IMR-90 (cell line): ENCODE data around the gene BTLA. TPM values are rescaled to one million over a fixed set of nuclear protein-coding genes. Genes with fewer than 3 reads are reported as not detected.

Source experiments
- ATAC-seq: fragments of 200-7000 bp; cut with Tn5 transposase; 2 replicates; pipeline ENCODE4 v1.9.1; 2020; ENCODE audit warnings: low read depth, mild to moderate bottlenecking, moderate library complexity
- BruUV-seq: library from RNA; stranded (reverse); fragments of 400-500 nt; replicated peaks from 2 replicates; lab custom pipeline; 2021; lab: Mats Ljungman, UMichigan
- CTCF ChIA-PET: fragments of 300-600 bp; formaldehyde crosslinking; extraction: SDS; loops from one replicate; lab custom pipeline; 2021; ENCODE audit warnings: antibody characterized with exemption; lab: Yijun Ruan, JAX
- POLR2A ChIA-PET: fragments of 300-600 bp; sonication (Branson Sonifier 250); formaldehyde crosslinking; loops from one replicate; lab custom pipeline; 2022; ENCODE audit warnings: antibody characterized with exemption; ENCODE audit not compliant: unreplicated experiment; lab: Charles Lee
- DNase-seq: peaks from one replicate; pipeline ENCODE4 v3.0.0; 2013
- H2AFZ ChIP-seq: replicated peaks from 2 replicates; pipeline ENCODE3; 2013; ENCODE audit warnings: low read length, mild to moderate bottlenecking; ENCODE audit not compliant: poor library complexity
- H2AK5ac ChIP-seq: 2 replicates; pipeline ENCODE4 v1.6.1; 2013; ENCODE audit warnings: low read depth, low read length, inconsistent platforms
- H2AK9ac ChIP-seq: replicated peaks from 2 replicates; pipeline ENCODE3; 2013; ENCODE audit warnings: mild to moderate bottlenecking, low read depth, low read length, moderate library complexity; ENCODE audit not compliant: poor library complexity
- H2BK120ac ChIP-seq: 2 replicates; pipeline ENCODE4 v1.6.1; 2013; ENCODE audit warnings: low read depth, low read length, inconsistent platforms
- H2BK15ac ChIP-seq: 3 replicates; pipeline ENCODE4 v1.6.1; 2013; ENCODE audit warnings: low read depth, low read length, inconsistent platforms
- H2BK20ac ChIP-seq: 2 replicates; pipeline ENCODE4 v1.6.1; 2013; ENCODE audit warnings: low read depth, mild to moderate bottlenecking, inconsistent platforms, low read length, moderate library complexity
- H2BK5ac ChIP-seq: 2 replicates; pipeline ENCODE4 v1.6.1; 2013; ENCODE audit warnings: mild to moderate bottlenecking, low read depth, low read length, inconsistent platforms; ENCODE audit not compliant: poor library complexity, severe bottlenecking
- H3K14ac ChIP-seq: replicated peaks from 2 replicates; pipeline ENCODE4 v1.6.1; 2013; ENCODE audit warnings: low read depth, low read length, inconsistent platforms
- H3K18ac ChIP-seq: 2 replicates; pipeline ENCODE4 v1.6.1; 2013; ENCODE audit warnings: low read depth, low read length, control low read depth
- H3K23ac ChIP-seq: 2 replicates; pipeline ENCODE4 v1.6.1; 2013; ENCODE audit warnings: low read depth, low read length, inconsistent platforms
- H3K27ac ChIP-seq: 2 replicates; pipeline ENCODE4 v1.5.1; 2013; ENCODE audit warnings: mild to moderate bottlenecking, control low read depth, low read length; ENCODE audit not compliant: insufficient read depth
- H3K27me3 ChIP-seq: 2 replicates; pipeline ENCODE4 v1.6.1; 2013; ENCODE audit warnings: low read length; ENCODE audit not compliant: control insufficient read depth, insufficient read depth
- H3K36me3 ChIP-seq: 2 replicates; pipeline ENCODE4 v1.6.1; 2013; ENCODE audit warnings: low read length, mixed read lengths; ENCODE audit not compliant: control insufficient read depth, insufficient read depth
- H3K4ac ChIP-seq: 2 replicates; pipeline ENCODE4 v1.6.1; 2013; ENCODE audit warnings: low read depth, low read length, inconsistent platforms
- H3K4me1 ChIP-seq: 2 replicates; pipeline ENCODE4 v1.6.1; 2013; ENCODE audit warnings: low read length, mixed read lengths; ENCODE audit not compliant: control insufficient read depth, insufficient read depth
- H3K4me2 ChIP-seq: 2 replicates; pipeline ENCODE4 v1.6.1; 2013; ENCODE audit warnings: low read depth, mild to moderate bottlenecking, control low read depth, low read length, moderate library complexity
- H3K4me3 ChIP-seq: 2 replicates; pipeline ENCODE4 v1.5.1; 2013; ENCODE audit warnings: low read depth, mild to moderate bottlenecking, control low read depth, low read length, moderate library complexity; ENCODE audit not compliant: insufficient read depth
- H3K56ac ChIP-seq: 2 replicates; pipeline ENCODE4 v1.6.1; 2013; ENCODE audit warnings: low read length, inconsistent platforms; ENCODE audit not compliant: insufficient read depth; ENCODE audit errors: extremely low read depth
- H3K79me1 ChIP-seq, 2 experiments: 2 replicates each; pipeline ENCODE4 v1.6.1; 2013; ENCODE audit warnings: low read length in 2 of 2, inconsistent platforms in 1 of 2, low read depth in 1 of 2
- H3K9ac ChIP-seq: 2 replicates; pipeline ENCODE4 v1.6.1; 2013; ENCODE audit warnings: low read depth, low read length, control low read depth
- H3K9me1 ChIP-seq: 2 replicates; pipeline ENCODE4 v1.6.1; 2013; ENCODE audit warnings: low read length, inconsistent platforms; ENCODE audit not compliant: insufficient read depth
- H3K9me3 ChIP-seq: 2 replicates; pipeline ENCODE4 v1.6.1; 2013; ENCODE audit warnings: low read length; ENCODE audit not compliant: control insufficient read depth, insufficient read depth
- H4K20me1 ChIP-seq: 2 replicates; pipeline ENCODE4 v1.6.1; 2013; ENCODE audit warnings: low read length, inconsistent platforms; ENCODE audit not compliant: insufficient read depth
- H4K5ac ChIP-seq: 2 replicates; pipeline ENCODE4 v1.6.1; 2013; ENCODE audit warnings: mild to moderate bottlenecking, low read depth, low read length, control low read depth
- H4K8ac ChIP-seq, 2 experiments: 2 replicates each; pipeline ENCODE4 v1.6.1; 2013; ENCODE audit warnings: low read depth in 2 of 2, low read length in 2 of 2, control low read depth in 1 of 2, inconsistent platforms in 1 of 2
- H4K91ac ChIP-seq: 2 replicates; pipeline ENCODE4 v1.6.1; 2013; ENCODE audit warnings: low read depth, low read length, inconsistent platforms; ENCODE audit not compliant: insufficient read depth
- BHLHE40 ChIP-seq: fragments of 150-350 bp; IDR thresholded peaks from 2 replicates; pipeline ENCODE4 v1.6.1; 2016; ENCODE audit warnings: mild to moderate bottlenecking, low read depth, low read length
- CHD1 ChIP-seq: IDR thresholded peaks from 2 replicates; pipeline ENCODE4 v1.6.1; 2012; ENCODE audit warnings: low read depth, low read length, improper control_type of control experiment
- FOS ChIP-seq: fragments of 150-350 bp; IDR thresholded peaks from 2 replicates; pipeline ENCODE4 v1.6.1; 2016; ENCODE audit warnings: low read depth, low read length
- MAFK ChIP-seq: IDR thresholded peaks from 2 replicates; pipeline ENCODE4 v1.6.1; 2012; ENCODE audit warnings: low read depth, low read length, improper control_type of control experiment
- MAZ ChIP-seq: IDR thresholded peaks from 2 replicates; pipeline ENCODE4 v1.6.1; 2012; ENCODE audit warnings: low read depth, mild to moderate bottlenecking, low read length, improper control_type of control experiment, moderate library complexity, borderline replicate concordance
- MXI1 ChIP-seq: IDR thresholded peaks from 2 replicates; pipeline ENCODE4 v1.6.1; 2012; ENCODE audit warnings: low read depth, mild to moderate bottlenecking, low read length, moderate library complexity, borderline replicate concordance
- NFE2L2 ChIP-seq: fragments of 150-350 bp; IDR thresholded peaks from 2 replicates; pipeline ENCODE4 v1.6.1; 2016; ENCODE audit warnings: low read depth, mild to moderate bottlenecking, low read length
- RAD21 ChIP-seq: IDR thresholded peaks from 2 replicates; pipeline ENCODE4 v1.6.1; 2012; ENCODE audit warnings: low read length, improper control_type of control experiment
- RFX5 ChIP-seq: IDR thresholded peaks from 2 replicates; pipeline ENCODE4 v1.8.0; 2012; ENCODE audit warnings: low read depth, mild to moderate bottlenecking, low read length, moderate library complexity
- SMC3 ChIP-seq: fragments of 150-350 bp; IDR thresholded peaks from 2 replicates; pipeline ENCODE4 v1.6.1; 2016; ENCODE audit warnings: low read depth, mild to moderate bottlenecking, antibody characterized with exemption, low read length, moderate library complexity
- WGBS, 2 experiments: methylation state at CpG; one replicate each; pipeline versions ENCODE4 v1.1.5 to v1.1.7; 2013; ENCODE audit warnings: missing lambda C conversion rate in 2 of 2; ENCODE audit not compliant: insufficient read length in 1 of 2; ENCODE audit errors: extremely low coverage in 2 of 2; 5-methylcytosine and 5-hydroxymethylcytosine counted together
- dilution Hi-C: fragments of 300-500 bp; cut with HindIII; formaldehyde crosslinking; loops from one replicate; pipeline ENCODE4 v1.14.3; 2018; ENCODE audit warnings: low sequenced_read_pairs; ENCODE audit not compliant: unreplicated experiment
- in situ Hi-C: fragments of 300-500 bp; cut with MboI; formaldehyde crosslinking; loops from 3 replicates; pipeline ENCODE4 v1.14.3; 2019; ENCODE audit warnings: low sequenced_read_pairs, inconsistent platforms, mixed read lengths
- intact Hi-C: fragments of 100-400 bp; cut with micrococcal nuclease; formaldehyde crosslinking; loops from 2 replicates; pipeline ENCODE4 v1.10.0; 2022
- polyA plus RNA-seq, 3 experiments: library from polyadenylated mRNA; depleted of rRNA; stranded (reverse); fragments of >200 nt; gene quantifications; 2 replicates each; pipeline ENCODE4 v1.2.3, GENCODE V29; 2012; ENCODE audit warnings: low replicate concordance in 1 of 3
- total RNA-seq: library from RNA; depleted of rRNA; stranded (reverse); fragments of >200 nt; gene quantifications from 2 replicates; pipeline ENCODE4 v1.2.3, GENCODE V29; 2012
- TF ChIP-seq, protein P1 (sequence below): fragments of 150-350 bp; IDR thresholded peaks from 2 replicates; pipeline ENCODE4 v1.6.1; 2016; ENCODE audit warnings: low read depth, mild to moderate bottlenecking, low read length, moderate library complexity, borderline replicate concordance

The BTLA gene
- total and polyA plus RNA-seq, 2 of the 4 experiments (the other 2 are of a cell fraction): not detected

DNA sequence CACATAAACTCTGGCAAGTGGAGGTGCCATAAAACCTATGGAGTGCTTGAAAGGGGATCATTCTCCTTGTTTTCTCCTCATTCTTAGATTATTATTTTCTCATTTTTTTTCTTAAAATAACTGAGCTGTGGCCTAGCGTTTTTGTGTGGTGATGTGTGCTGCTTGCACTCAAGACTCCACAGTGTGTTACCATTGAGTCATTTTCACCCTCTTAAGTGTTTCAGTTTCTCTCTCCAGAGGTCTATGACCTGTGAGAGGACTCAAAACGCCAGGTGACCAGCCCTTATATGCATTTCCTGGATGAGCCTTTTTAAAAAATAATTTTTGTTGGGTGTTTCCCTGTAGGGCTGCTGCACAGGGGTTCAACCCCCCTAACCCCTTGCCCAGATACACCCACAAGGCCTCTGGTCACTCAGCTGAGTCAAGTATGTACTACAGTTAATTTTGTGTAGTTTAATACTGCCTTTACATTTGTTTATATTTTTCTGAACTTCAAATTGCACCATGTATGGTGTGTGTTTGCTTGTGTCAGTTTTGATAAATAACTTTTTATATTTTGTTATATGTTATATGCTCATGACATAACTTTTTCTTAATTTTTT, 15.4 kb upstream of the BTLA start:
- in situ Hi-C loops (loop anchor here (25.0 kb wide), 1 partner anchor 377 kb away; the partner anchor contains the start of gene GCSAM), intact Hi-C loops (loop anchor here (5.0 kb wide), 1 partner anchor 72 kb away; no protein-coding TSS in a partner anchor), dilution Hi-C loops (loop anchor here (25.0 kb wide), 1 partner anchor 202 kb away; no protein-coding TSS in a partner anchor)
- Histone ChIP-seq H3K79me1 (no peaks in the 10 kb centered on the region), H3K27me3 (no peaks in the 10 kb centered on the region), H3K4me2 (no peak overlapping the region), H3K9me3 (no peaks in the 10 kb centered on the region), H2BK15ac (no peak overlapping the region), H2BK20ac (no peak overlapping the region), H3K9ac (no peak overlapping the region), H3K4ac (no peak overlapping the region), H4K20me1 (no peaks in the 10 kb centered on the region), H2AK5ac (no peak overlapping the region), H2AK9ac (no peak overlapping the region), H3K4me3 (no peak overlapping the region), H3K36me3 (no peaks in the 10 kb centered on the region), H3K14ac (no peak overlapping the region), H2AFZ (no peak overlapping the region), H4K91ac (no peak overlapping the region), H3K4me1 (no peaks in the 10 kb centered on the region), H4K5ac (no peak overlapping the region), H2BK120ac (no peak overlapping the region), H4K8ac (no peak overlapping the region), H3K23ac (no peak overlapping the region), H3K9me1 (no peaks in the 10 kb centered on the region), H2BK5ac (no peak overlapping the region), H3K56ac (no peak overlapping the region), H3K27ac (no peak overlapping the region), H3K18ac (no peak overlapping the region)
- ATAC-seq (no peak), DNase-seq (peak; percentile 41)
- CTCF ChIA-PET: interaction anchor here (1.0 to 1.3 kb wide), 2 partner anchors 188 to 210 kb away, joined by 3 to 7 read pairs; no protein-coding TSS in a partner anchor
- POLR2A ChIA-PET: no interaction called here
- no CpG with 5 or more reads among the region's 2 CpGs for WGBS, 2 experiments
- no TSS peak for BruUV-seq
- TF ChIP-seq RAD21 (no peak), MAFK (no peak), SMC3 (no peak), RFX5 (no peak), FOS (no peak), BHLHE40 (no peak), NFE2L2 (no peak), CHD1 (no peak), MAZ (no peak), MXI1 (no peak)
- TF ChIP-seq, protein P1, sequence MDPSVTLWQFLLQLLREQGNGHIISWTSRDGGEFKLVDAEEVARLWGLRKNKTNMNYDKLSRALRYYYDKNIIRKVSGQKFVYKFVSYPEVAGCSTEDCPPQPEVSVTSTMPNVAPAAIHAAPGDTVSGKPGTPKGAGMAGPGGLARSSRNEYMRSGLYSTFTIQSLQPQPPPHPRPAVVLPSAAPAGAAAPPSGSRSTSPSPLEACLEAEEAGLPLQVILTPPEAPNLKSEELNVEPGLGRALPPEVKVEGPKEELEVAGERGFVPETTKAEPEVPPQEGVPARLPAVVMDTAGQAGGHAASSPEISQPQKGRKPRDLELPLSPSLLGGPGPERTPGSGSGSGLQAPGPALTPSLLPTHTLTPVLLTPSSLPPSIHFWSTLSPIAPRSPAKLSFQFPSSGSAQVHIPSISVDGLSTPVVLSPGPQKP: no peak
